NCI-H774 (cell line): ENCODE data around the gene ARL5A.

ENCODE experiments used
- DNase-seq: peaks from one replicate; lab custom pipeline; 2025; lab: John Stamatoyannopoulos, UW

Gene ARL5A

GRCh38 chr2:151766437-151767153 is 61.6 kb downstream of the ARL5A start:
- DNase-seq: no peak

DNA sequence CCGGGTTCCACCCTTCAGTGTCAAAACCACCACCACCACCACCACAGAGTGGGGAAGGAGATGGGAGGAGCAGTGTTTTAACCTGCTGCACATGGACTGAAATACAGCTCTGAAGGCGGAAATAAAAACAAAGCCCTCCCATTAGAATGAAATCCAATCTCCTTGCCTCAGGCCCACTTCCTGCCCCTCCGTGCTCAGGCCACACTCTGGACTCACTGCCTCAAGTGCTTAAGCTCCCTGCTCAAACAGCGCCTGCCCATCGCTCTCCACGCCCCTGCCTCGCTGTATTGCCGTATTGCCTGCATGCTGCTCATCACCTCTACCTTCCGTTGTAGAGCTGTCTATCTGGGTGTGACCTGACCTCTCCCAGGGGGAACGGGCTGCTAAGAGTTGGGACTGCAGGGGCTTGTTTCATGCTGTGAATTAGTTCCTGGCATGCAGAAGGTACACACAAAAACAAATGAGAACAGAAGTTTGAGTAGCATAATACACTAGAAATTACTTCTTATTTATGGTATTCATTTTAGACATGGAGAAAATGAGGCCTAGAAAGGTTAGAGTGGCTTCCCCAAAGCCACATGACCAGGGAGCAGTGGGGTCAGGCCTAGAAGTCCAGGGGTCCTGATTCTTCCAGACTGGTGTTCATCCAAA is 62.3 kb downstream of the ARL5A start:
- no peak for DNase-seq

DNA sequence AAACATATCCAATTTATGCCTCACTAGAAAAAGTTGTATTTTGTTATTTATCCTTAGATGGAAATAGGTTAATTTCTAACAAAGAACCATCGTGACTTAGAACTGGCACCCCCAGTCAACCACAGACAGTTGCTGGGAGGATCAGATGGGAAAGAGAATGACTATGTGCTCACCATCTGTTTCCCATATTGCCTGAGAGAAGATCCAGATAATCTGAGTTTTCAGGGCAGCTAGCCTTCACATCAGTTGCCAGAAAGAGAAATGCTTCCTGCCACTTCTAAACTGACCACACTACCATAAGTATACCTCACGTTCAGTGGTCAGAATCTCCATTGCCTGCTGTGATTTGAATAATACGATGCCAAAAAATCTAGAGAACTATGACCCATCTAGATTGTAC is 65.5 kb downstream of the ARL5A start:
- DNase-seq: no peak

GRCh38 chr2:151761687-151762086 is 66.5 kb downstream of the ARL5A start:
- no peak for DNase-seq

- DNase-seq: no peak
These were observed 67.0 kb downstream of the ARL5A start for GRCh38 chr2:151761193-151761592.

DNA sequence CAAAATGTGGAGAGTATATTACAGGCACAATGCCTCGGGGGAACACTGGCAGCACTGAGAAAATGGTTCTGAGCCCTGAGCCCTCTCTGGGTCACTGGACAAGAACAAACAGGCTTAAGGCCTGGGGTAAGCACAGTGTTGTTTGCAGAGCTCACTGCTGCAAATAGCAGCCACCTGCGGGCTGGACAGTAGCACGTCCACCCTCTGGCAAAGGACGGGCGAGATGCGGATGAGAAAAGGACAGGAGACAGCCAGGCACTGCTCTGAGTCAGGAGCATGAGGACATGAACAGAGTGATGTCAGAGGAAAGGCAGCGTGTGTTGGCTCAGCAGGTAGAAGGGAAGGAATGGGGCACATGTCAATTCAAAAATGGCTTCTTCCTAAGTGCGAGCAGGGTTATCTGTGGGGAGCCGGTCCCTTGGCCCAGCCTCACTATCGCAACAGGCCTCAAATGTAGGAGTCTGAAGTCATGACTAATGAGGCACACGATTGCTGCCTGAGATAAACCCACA is 68.0 kb downstream of the ARL5A start:
- DNase-seq: peak; percentile 58

DNA sequence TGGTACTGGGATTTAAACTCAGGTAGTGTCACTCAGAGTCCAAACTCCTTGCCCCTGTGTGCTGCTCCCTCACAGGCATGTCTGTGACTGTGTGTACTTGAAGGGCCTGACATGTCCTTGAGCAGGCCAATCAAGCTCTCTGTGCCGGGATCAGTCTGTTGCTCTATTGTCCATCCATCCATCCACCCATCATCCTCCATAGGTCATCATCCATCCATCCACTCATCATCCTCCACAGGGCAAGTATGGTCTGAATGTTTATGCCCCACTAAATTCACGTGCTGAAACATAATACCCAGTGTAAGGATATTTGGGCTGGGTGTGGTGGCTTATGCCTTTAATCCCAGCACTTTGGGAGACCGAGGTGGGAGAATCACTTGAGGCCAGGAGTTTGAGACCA is 69.5 kb downstream of the ARL5A start:
- DNase-seq: no peak

DNA sequence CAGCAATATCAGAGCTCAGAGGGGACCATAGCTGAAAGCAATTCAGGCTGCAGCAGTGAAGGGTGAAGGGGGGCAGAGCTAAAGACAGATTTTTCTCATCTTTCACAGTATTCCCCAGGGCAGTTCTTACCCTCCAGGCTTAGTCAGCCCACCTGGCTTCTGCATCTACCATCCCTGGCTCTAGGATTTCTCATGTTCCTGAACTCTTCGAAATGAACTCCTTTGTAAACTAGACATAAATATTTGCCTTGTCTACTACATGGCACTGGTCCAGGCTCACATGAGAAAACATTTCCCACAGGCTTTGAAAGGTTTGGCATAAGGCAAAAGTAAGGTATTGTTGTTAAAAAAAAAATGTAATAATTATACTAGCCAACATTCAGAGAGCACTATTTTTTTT is 70.4 kb downstream of the ARL5A start:
- DNase-seq: peak; percentile 22

DNA sequence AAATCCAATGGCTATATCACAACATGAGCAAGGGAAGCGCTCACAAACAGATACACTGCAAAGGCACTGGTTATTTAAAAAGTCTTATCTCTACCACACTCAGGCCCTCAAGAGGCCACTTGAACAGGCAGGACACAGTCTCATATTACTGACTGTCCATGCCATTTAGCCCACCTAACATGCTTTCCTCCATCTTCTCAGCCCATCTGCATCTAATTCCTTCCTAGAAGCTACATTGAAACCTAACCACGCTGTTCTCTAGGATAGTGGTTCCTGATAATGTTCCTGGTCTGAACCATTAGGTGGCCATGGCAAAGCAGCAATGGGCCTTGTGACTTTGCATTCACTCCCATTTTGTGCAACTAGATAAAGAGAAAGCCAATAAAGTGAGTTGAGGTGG is 71.4 kb downstream of the ARL5A start:
- DNase-seq: no peak

- no peak for DNase-seq
These were observed 73.8 kb downstream of the ARL5A start for GRCh38 chr2:151754253-151754897.

GRCh38 chr2:151753540-151753939 is 74.7 kb downstream of the ARL5A start:
- no peak for DNase-seq
